Activated CD4-positive, alpha-beta T cell treated with anti-CD3 and anti-CD28 coated beads, Interleukin-2, amount 50 U/mL, for 16 hours (primary cell): ENCODE measurements around the gene NPFFR1.
"Not testable (repeated sequence)": the region's sequence is repeated elsewhere in the genome, so short reads cannot be mapped to it uniquely, and the experiment has no call there.

ENCODE experiments used
- DNase-seq: peaks from one replicate; pipeline ENCODE4 v3.0.0-alpha.2; 2020

The NPFFR1 gene

GRCh38 chr10:70254778-70255328 lies 29.0 kb downstream of the NPFFR1 start:
- DNase-seq, result no peak

GRCh38 chr10:70253878-70254765 lies 29.7 kb downstream of the NPFFR1 start:
- no peak for DNase-seq

- DNase-seq, result no peak
Observed at GRCh38 chr10:70250961-70251680, 32.7 kb downstream of the NPFFR1 start.

- DNase-seq, result no peak
Observed at GRCh38 chr10:70247360-70247759, 36.4 kb downstream of the NPFFR1 start.

GRCh38 chr10:70241081-70241480 lies 42.7 kb downstream of the NPFFR1 start:
- DNase-seq, result no peak

- not testable (repeated sequence) for DNase-seq
Observed at GRCh38 chr10:70239986-70240385, 43.8 kb downstream of the NPFFR1 start.

- DNase-seq, result not testable (repeated sequence)
Observed at GRCh38 chr10:70239077-70239976, 44.5 kb downstream of the NPFFR1 start.

GRCh38 chr10:70237958-70238536 lies 45.8 kb downstream of the NPFFR1 start:
- DNase-seq, result not testable (repeated sequence)

GRCh38 chr10:70234668-70235447 lies 48.9 kb downstream of the NPFFR1 start:
- DNase-seq, result peak; percentile 14

GRCh38 chr10:70233939-70234300 lies 49.9 kb downstream of the NPFFR1 start:
- DNase-seq, result no peak

GRCh38 chr10:70233109-70233938 lies 50.5 kb downstream of the NPFFR1 start, which contains the start of gene PPA1:
Gene PPA1 (minus strand): TSS chr10:70233429. CDS start chr10:70233327, 102 bp downstream.
- peak; percentile 99 for DNase-seq

- no peak for DNase-seq
Observed at GRCh38 chr10:70232859-70233108, 51.0 kb downstream of the NPFFR1 start.

- DNase-seq, result peak; percentile 69
Observed at GRCh38 chr10:70232155-70232858, 51.5 kb downstream of the NPFFR1 start.

- DNase-seq, result no peak
Observed at GRCh38 chr10:70228491-70228890, 55.3 kb downstream of the NPFFR1 start.

GRCh38 chr10:70227548-70228320 lies 56.1 kb downstream of the NPFFR1 start:
- DNase-seq, result peak; percentile 31

GRCh38 chr10:70223728-70224127 lies 60.1 kb downstream of the NPFFR1 start:
- DNase-seq, result no peak

- not testable (repeated sequence) for DNase-seq
Observed at GRCh38 chr10:70222811-70223447, 60.9 kb downstream of the NPFFR1 start.

- DNase-seq, result peak; percentile 41
Observed at GRCh38 chr10:70222340-70222794, 61.4 kb downstream of the NPFFR1 start.

- DNase-seq, result no peak
Observed at GRCh38 chr10:70221030-70221429, 62.8 kb downstream of the NPFFR1 start.
